H9 (cell line): ENCODE measurements around the gene GARIN6. TPM values are rescaled to one million over a fixed set of nuclear protein-coding genes. Genes with fewer than 3 reads are reported as not detected.
A peak's percentile ranks its signal among the peaks of the same experiment; 100 is the strongest.

Experiments used
- DNase-seq: peaks from one replicate; pipeline ENCODE4 v3.0.0-alpha.2; 2017
- H2AFZ ChIP-seq: one replicate; pipeline ENCODE4 v1.6.1; 2013; ENCODE audit warnings: mild to moderate bottlenecking, low read length, control low read depth, moderate library complexity
- H2AK5ac ChIP-seq: 2 replicates; pipeline ENCODE4 v1.6.1; 2013; ENCODE audit warnings: low read length, control low read depth, mixed read lengths; ENCODE audit not compliant: insufficient read length
- H2BK120ac ChIP-seq: one replicate; pipeline ENCODE4 v1.6.1; 2013; ENCODE audit warnings: low read depth, mild to moderate bottlenecking, low read length, control low read depth, inconsistent platforms; ENCODE audit not compliant: poor library complexity, severe bottlenecking
- H2BK12ac ChIP-seq: 2 replicates; pipeline ENCODE4 v1.6.1; 2013; ENCODE audit warnings: low read length, control low read depth, mixed read lengths, low read depth; ENCODE audit not compliant: insufficient read length
- H2BK15ac ChIP-seq: 2 replicates; pipeline ENCODE4 v1.6.1; 2013; ENCODE audit warnings: low read depth, low read length, control low read depth
- H2BK20ac ChIP-seq: one replicate; pipeline ENCODE4 v1.6.1; 2013; ENCODE audit warnings: low read depth, mild to moderate bottlenecking, low read length, control low read depth, inconsistent platforms; ENCODE audit not compliant: poor library complexity, severe bottlenecking
- H2BK5ac ChIP-seq: 2 replicates; pipeline ENCODE4 v1.6.1; 2013; ENCODE audit warnings: low read length, control low read depth, mixed read lengths; ENCODE audit not compliant: insufficient read length
- H3K14ac ChIP-seq: 2 replicates; pipeline ENCODE4 v1.6.1; 2013; ENCODE audit warnings: low read length, control low read depth; ENCODE audit not compliant: insufficient read depth
- H3K18ac ChIP-seq: 2 replicates; pipeline ENCODE4 v1.6.1; 2013; ENCODE audit warnings: low read depth, mild to moderate bottlenecking, mixed read lengths, low read length, control low read depth; ENCODE audit not compliant: insufficient read length
- H3K23ac ChIP-seq: 2 replicates; pipeline ENCODE4 v1.6.1; 2013; ENCODE audit warnings: low read length, control low read depth, mixed read lengths, low read depth; ENCODE audit not compliant: insufficient read length
- H3K23me2 ChIP-seq: 2 replicates; pipeline ENCODE4 v1.6.1; 2013; ENCODE audit warnings: low read depth, mild to moderate bottlenecking, mixed read lengths, low read length, control low read depth; ENCODE audit not compliant: insufficient read length, poor library complexity, severe bottlenecking
- H3K27ac ChIP-seq: 2 replicates; pipeline ENCODE4 v1.5.1; 2013; ENCODE audit warnings: low read length, control low read depth, mixed read lengths, low read depth; ENCODE audit not compliant: insufficient read length
- H3K27me3 ChIP-seq: 2 replicates; pipeline ENCODE4 v1.6.1; 2013; ENCODE audit warnings: low read length, control low read depth, inconsistent platforms; ENCODE audit not compliant: insufficient read depth
- H3K4ac ChIP-seq: 2 replicates; pipeline ENCODE4 v1.6.1; 2013; ENCODE audit warnings: low read depth, mild to moderate bottlenecking, control low read depth, inconsistent platforms, low read length, moderate library complexity
- H3K4me1 ChIP-seq: 2 replicates; pipeline ENCODE4 v1.6.1; 2013; ENCODE audit warnings: low read length, control low read depth, inconsistent platforms; ENCODE audit not compliant: insufficient read depth
- H3K4me2 ChIP-seq: 2 replicates; pipeline ENCODE4 v1.6.1; 2013; ENCODE audit warnings: low read length, control low read depth, mixed read lengths; ENCODE audit not compliant: insufficient read length, insufficient read depth
- H3K56ac ChIP-seq: 2 replicates; pipeline ENCODE4 v1.6.1; 2013; ENCODE audit warnings: low read depth, mild to moderate bottlenecking, mixed read lengths, low read length, control low read depth; ENCODE audit not compliant: insufficient read length
- H3K79me1 ChIP-seq: 2 replicates; pipeline ENCODE4 v1.6.1; 2013; ENCODE audit warnings: low read depth, mild to moderate bottlenecking, moderate library complexity, low read length, control low read depth, inconsistent platforms; ENCODE audit not compliant: insufficient read depth, poor library complexity, severe bottlenecking
- H3K79me2 ChIP-seq: 2 replicates; pipeline ENCODE4 v1.6.1; 2013; ENCODE audit warnings: low read length, control low read depth, inconsistent platforms; ENCODE audit not compliant: insufficient read depth
- H3K9ac ChIP-seq: 2 replicates; pipeline ENCODE4 v1.6.1; 2013; ENCODE audit warnings: low read length, control low read depth, mixed read lengths; ENCODE audit not compliant: insufficient read length; ENCODE audit errors: extremely low read depth
- H3K9me3 ChIP-seq: one replicate; pipeline ENCODE4 v1.6.1; 2013; ENCODE audit warnings: low read depth, low read length, inconsistent platforms; ENCODE audit not compliant: control insufficient read depth
- H3T11ph ChIP-seq: one replicate; pipeline ENCODE4 v1.6.1; 2013; ENCODE audit warnings: mild to moderate bottlenecking, low read length, control low read depth, inconsistent platforms
- H4K20me1 ChIP-seq: one replicate; pipeline ENCODE4 v1.6.1; 2013; ENCODE audit not compliant: control insufficient read depth, insufficient read length, insufficient read depth
- H4K5ac ChIP-seq: 2 replicates; pipeline ENCODE4 v1.6.1; 2013; ENCODE audit warnings: low read depth, mild to moderate bottlenecking, mixed read lengths, low read length, control low read depth; ENCODE audit not compliant: insufficient read length
- H4K8ac ChIP-seq: replicated peaks from 2 replicates; pipeline ENCODE4 v1.6.1; 2013; ENCODE audit warnings: low read length, control low read depth, mixed read lengths, low read depth; ENCODE audit not compliant: insufficient read length
- H4K91ac ChIP-seq: 2 replicates; pipeline ENCODE4 v1.6.1; 2013; ENCODE audit warnings: low read depth, mild to moderate bottlenecking, moderate library complexity, mixed read lengths, low read length, control low read depth; ENCODE audit not compliant: insufficient read length
- H3K27ac Mint-ChIP-seq, 3 experiments: 2 replicates in 2 of 3; 3 replicates in 1 of 3; pipeline ENCODE4 v1.8.0; 2020 to 2021; ENCODE audit warnings: mixed read lengths in 3 of 3, mild to moderate bottlenecking in 1 of 3, moderate library complexity in 1 of 3
- H3K27me3 Mint-ChIP-seq: 2 replicates; pipeline ENCODE4 v1.8.0; 2021; ENCODE audit warnings: low read depth, mild to moderate bottlenecking, moderate library complexity, mixed read lengths
- H3K36me3 Mint-ChIP-seq, 3 experiments: 2 replicates in 2 of 3; 3 replicates in 1 of 3; pipeline ENCODE4 v1.8.0; 2020 to 2021; ENCODE audit warnings: low read depth in 3 of 3, mixed read lengths in 3 of 3; ENCODE audit not compliant: insufficient read depth in 1 of 3
- H3K4me1 Mint-ChIP-seq, 2 experiments: 2 replicates each; pipeline ENCODE4 v1.8.0; 2020; ENCODE audit warnings: mixed read lengths in 2 of 2
- H3K4me3 Mint-ChIP-seq, 2 experiments: 2 replicates in 1 of 2; 3 replicates in 1 of 2; pipeline ENCODE4 v1.8.0; 2020 to 2021; ENCODE audit warnings: mild to moderate bottlenecking in 2 of 2, mixed read lengths in 2 of 2, moderate library complexity in 1 of 2
- H3K9me3 Mint-ChIP-seq, 2 experiments: 2 replicates in 1 of 2; 3 replicates in 1 of 2; pipeline ENCODE4 v1.8.0; 2020; ENCODE audit warnings: mild to moderate bottlenecking in 2 of 2, mixed read lengths in 2 of 2, moderate library complexity in 1 of 2
- CTCF ChIP-seq: fragments of 200-600 bp; sonication (generic); conservative IDR thresholded peaks from 3 replicates; pipeline ENCODE4 v1.8.0; 2021; ENCODE audit warnings: antibody characterized with exemption, mild to moderate bottlenecking
- WGBS: extraction: QIAGEN DNeasy Blood & Tissue Kit; methylation state at CpG from one replicate; pipeline ENCODE4 v1.1.7; 2013; ENCODE audit warnings: missing lambda C conversion rate, low lambda C conversion rate, mixed read lengths; ENCODE audit not compliant: insufficient read length; ENCODE audit errors: extremely low coverage; 5-methylcytosine and 5-hydroxymethylcytosine counted together
- total RNA-seq: library from RNA; stranded (reverse); gene quantifications from 2 replicates; pipeline ENCODE4 v1.2.1, GENCODE V29; 2021

The GARIN6 gene
- total RNA-seq, 1 experiment from 2014 or later, result not detected

GRCh38 chr12:99670635-99671034, 23.1 kb downstream of the GARIN6 start:
- 0 out of 5 replicates have a peak overlapping the region, but pooled peaks of 1 of the 2 experiments have one; percentile 0 for H3K4me3 Mint-ChIP-seq
- Histone ChIP-seq H2AFZ (no peak overlapping the region), H4K5ac (no peak overlapping the region), H3K79me1 (no peaks in the 10 kb centered on the region), H3K79me2 (no peaks in the 10 kb centered on the region), H2BK12ac (no peak overlapping the region), H3K23ac (no peak overlapping the region), H4K20me1 (no peaks in the 10 kb centered on the region), H3K9me3 (no peaks in the 10 kb centered on the region), H3K4ac (no peak overlapping the region), H3T11ph (no peak overlapping the region), H3K14ac (no peak overlapping the region), H3K4me2 (no peak overlapping the region), H4K8ac (no peak overlapping the region), H2BK15ac (no peak overlapping the region), H2BK120ac (no peak overlapping the region), H4K91ac (no peak overlapping the region), H2BK5ac (no peak overlapping the region), H2BK20ac (no peak overlapping the region), H2AK5ac (no peak overlapping the region), H3K18ac (no peak overlapping the region), H3K9ac (no peak overlapping the region), H3K56ac (no peak overlapping the region), H3K23me2 (no peaks in the 10 kb centered on the region), H3K4me1 (no peaks in the 10 kb centered on the region), H3K27ac (no peak overlapping the region), H3K27me3 (no peaks in the 10 kb centered on the region)
- no CpG with 5 or more reads among the region's 1 CpG for WGBS
- no peaks in the 10 kb centered on the region for H3K36me3 Mint-ChIP-seq
- H3K9me3 Mint-ChIP-seq, result peaks cover 0 to 4% of the 10 kb centered on the region in 2 experiments; a peak in 3 of 5 replicates
- TF ChIP-seq CTCF, result no peak
- H3K27ac Mint-ChIP-seq, result peak overlapping the region; percentile 2 to 78 (median 57); a peak in 5 of 7 replicates
- DNase-seq, result no peak
- H3K27me3 Mint-ChIP-seq, result no peaks in the 10 kb centered on the region
- H3K4me1 Mint-ChIP-seq, result peaks cover 11 to 14% of the 10 kb centered on the region in 2 experiments
